Neural crest cell (in vitro differentiated cells): ENCODE measurements around the gene FAF2. TPM values are rescaled to one million over a fixed set of nuclear protein-coding genes. Genes with fewer than 3 reads are reported as not detected.

Experiments
- DNase-seq: peaks from one replicate; pipeline ENCODE4 v3.0.0; 2021; ENCODE audit warnings: low read depth, mixed read lengths, low spot score
- H3K27ac Mint-ChIP-seq: one replicate; pipeline ENCODE4 v1.8.0; 2021; ENCODE audit warnings: mild to moderate bottlenecking, mixed read lengths; ENCODE audit not compliant: unreplicated experiment
- H3K27me3 Mint-ChIP-seq: 2 replicates; pipeline ENCODE4 v1.8.0; 2021; ENCODE audit warnings: low read depth, mild to moderate bottlenecking, mixed read lengths
- H3K36me3 Mint-ChIP-seq: 2 replicates; pipeline ENCODE4 v1.8.0; 2021; ENCODE audit warnings: low read depth, mild to moderate bottlenecking, mixed read lengths
- H3K4me1 Mint-ChIP-seq: 2 replicates; pipeline ENCODE4 v1.8.0; 2021; ENCODE audit warnings: mixed read lengths
- H3K4me3 Mint-ChIP-seq: one replicate; pipeline ENCODE4 v1.8.0; 2021; ENCODE audit warnings: mild to moderate bottlenecking, mixed read lengths
- H3K9me3 Mint-ChIP-seq: 2 replicates; pipeline ENCODE4 v1.8.0; 2021; ENCODE audit warnings: mixed read lengths
- total RNA-seq: library from RNA; stranded (reverse); gene quantifications from 2 replicates; pipeline ENCODE4 v1.2.1, GENCODE V29; 2021
- TF ChIP-seq, protein P1 (sequence below): fragments of 200-600 bp; sonication (generic); conservative IDR thresholded peaks from 2 replicates; pipeline ENCODE4 v1.5.0; 2021; ENCODE audit warnings: antibody characterized with exemption, mild to moderate bottlenecking

FAF2 gene
- total RNA-seq, 1 donor from 2014 or later, result 50.3 TPM

DNA sequence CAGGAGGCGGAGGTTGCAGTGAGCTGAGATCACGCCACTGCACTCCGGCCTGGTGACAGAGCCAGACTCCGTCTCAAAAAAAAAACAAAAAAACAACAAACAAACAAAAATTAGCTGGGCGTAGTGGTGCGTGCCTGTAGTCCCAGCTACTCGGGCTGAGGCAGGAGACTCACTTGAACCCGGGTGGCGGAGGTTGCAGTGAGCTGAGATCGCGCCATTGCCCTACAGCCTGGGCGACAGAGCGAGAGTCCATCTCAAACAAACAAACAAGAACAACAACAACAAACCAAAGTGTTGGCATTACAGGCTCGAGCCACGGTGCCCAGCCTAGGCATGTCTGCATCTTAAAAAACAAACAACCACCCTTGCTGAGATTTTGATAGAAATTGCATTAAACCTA is 76.8 kb downstream of the FAF2 start:
- Mint-ChIP-seq H3K36me3 (peaks cover 3% of the 10 kb centered on the region), H3K27me3 (no peaks in the 10 kb centered on the region), H3K4me1 (no peaks in the 10 kb centered on the region), H3K27ac (no peak overlapping the region), H3K4me3 (no peak overlapping the region), H3K9me3 (no peaks in the 10 kb centered on the region)
- no peak for DNase-seq
- TF ChIP-seq, protein P1, sequence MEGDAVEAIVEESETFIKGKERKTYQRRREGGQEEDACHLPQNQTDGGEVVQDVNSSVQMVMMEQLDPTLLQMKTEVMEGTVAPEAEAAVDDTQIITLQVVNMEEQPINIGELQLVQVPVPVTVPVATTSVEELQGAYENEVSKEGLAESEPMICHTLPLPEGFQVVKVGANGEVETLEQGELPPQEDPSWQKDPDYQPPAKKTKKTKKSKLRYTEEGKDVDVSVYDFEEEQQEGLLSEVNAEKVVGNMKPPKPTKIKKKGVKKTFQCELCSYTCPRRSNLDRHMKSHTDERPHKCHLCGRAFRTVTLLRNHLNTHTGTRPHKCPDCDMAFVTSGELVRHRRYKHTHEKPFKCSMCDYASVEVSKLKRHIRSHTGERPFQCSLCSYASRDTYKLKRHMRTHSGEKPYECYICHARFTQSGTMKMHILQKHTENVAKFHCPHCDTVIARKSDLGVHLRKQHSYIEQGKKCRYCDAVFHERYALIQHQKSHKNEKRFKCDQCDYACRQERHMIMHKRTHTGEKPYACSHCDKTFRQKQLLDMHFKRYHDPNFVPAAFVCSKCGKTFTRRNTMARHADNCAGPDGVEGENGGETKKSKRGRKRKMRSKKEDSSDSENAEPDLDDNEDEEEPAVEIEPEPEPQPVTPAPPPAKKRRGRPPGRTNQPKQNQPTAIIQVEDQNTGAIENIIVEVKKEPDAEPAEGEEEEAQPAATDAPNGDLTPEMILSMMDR, result no peak

DNA sequence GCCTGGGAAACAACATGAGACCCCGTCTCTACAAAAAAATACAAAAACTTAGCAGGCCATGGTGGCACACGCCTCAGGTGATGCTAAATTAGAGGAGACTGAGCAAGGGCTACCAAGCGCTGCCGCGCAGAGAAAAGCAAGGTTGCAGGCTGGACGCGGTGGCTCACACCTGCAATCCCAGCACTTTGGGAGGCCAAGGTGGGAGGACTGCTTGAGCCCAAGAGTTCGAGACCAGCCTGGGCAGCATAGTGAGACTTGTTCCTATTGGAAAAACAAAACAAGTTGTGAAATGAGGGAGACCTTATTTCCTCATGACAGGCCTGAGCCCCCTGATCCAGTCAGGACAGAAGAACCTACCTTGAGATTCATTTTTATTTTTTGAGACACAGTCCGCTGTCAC is 77.5 kb downstream of the FAF2 start:
- no peaks in the 10 kb centered on the region for H3K27me3 Mint-ChIP-seq
- no peak for DNase-seq
- no peak overlapping the region for H3K4me3 Mint-ChIP-seq
- no peak overlapping the region for H3K27ac Mint-ChIP-seq
- TF ChIP-seq, protein P1, result no peak
- no peaks in the 10 kb centered on the region for H3K4me1 Mint-ChIP-seq
- no peaks in the 10 kb centered on the region for H3K9me3 Mint-ChIP-seq
- H3K36me3 Mint-ChIP-seq, result peaks cover 3% of the 10 kb centered on the region

DNA sequence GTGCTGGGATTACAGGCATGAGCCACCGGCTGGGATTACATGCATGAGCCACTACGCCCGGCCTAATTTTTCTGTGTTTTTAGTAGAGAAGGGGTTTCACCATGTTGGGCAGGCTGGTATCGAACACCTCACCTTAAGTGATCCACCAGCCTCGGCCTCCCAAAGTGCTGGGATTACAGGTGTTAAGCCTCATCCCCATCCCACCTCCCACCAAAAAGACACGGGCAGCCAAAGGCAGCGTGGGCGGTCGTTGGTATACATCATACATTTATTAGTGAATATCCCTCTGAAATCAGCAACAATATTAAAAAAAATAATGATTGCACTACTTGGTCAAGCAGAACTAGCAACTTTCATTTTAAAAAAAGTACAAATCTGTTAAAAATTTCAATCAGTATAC is 78.3 kb downstream of the FAF2 start:
- peak overlapping the region; percentile 62 for H3K27ac Mint-ChIP-seq
- TF ChIP-seq, protein P1, result no peak
- no peaks in the 10 kb centered on the region for H3K27me3 Mint-ChIP-seq
- no peak overlapping the region for H3K4me3 Mint-ChIP-seq
- peaks cover 3% of the 10 kb centered on the region for H3K36me3 Mint-ChIP-seq
- H3K4me1 Mint-ChIP-seq, result no peaks in the 10 kb centered on the region
- no peak for DNase-seq
- no peaks in the 10 kb centered on the region for H3K9me3 Mint-ChIP-seq

DNA sequence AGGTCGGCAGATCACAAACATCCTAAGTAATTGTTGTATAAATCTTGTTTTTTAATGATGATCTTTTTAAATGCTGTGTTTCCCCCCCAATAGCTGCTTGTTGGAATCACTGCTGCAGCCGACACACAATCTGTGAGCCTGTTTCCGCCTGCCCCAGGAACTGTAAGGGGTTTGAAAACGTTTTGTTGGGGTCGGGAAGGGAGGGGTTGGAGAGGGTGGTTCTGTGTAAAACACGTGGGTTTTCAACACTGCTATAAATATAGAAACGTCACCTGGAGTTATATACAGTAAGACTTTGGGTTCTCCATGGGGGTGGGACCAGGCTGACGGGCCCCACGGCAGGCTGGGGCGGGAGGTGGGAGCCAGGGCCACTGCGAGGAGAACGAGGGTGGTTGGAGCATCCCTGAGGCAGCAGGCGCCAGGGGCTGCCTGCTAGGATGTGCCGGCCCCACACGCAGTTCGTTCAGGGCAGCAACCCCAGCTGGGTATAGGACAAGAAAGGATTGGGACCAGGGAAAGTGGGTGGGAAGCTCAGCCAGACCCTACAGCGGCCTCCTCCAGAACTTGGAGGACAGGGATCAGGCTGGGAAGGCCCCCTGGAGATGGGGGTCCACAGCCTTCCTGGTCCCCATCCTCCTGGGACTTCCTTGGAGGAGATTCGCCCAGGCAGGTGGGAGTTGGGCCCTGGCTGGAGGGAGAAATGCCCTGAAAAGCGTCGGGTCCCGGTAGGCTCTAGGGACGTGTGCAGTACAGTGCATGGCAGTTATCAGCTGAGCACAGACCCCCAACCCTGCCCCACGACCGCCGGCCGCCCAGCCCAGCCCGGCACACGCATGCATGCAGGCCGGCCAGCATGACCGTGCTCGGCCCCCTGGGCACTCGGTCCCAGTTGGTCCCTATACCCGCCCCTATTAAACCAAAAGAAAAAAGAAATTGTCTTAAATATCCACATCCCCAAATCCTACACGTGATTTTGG is 79.3 kb downstream of the FAF2 start:
- TF ChIP-seq, protein P1, result no peak
- H3K27ac Mint-ChIP-seq, result no peak overlapping the region
- DNase-seq, result no peak
- no peaks in the 10 kb centered on the region for H3K9me3 Mint-ChIP-seq
- H3K4me1 Mint-ChIP-seq, result no peaks in the 10 kb centered on the region
- H3K27me3 Mint-ChIP-seq, result no peaks in the 10 kb centered on the region
- H3K36me3 Mint-ChIP-seq, result peaks cover 3% of the 10 kb centered on the region
- no peak overlapping the region for H3K4me3 Mint-ChIP-seq

DNA sequence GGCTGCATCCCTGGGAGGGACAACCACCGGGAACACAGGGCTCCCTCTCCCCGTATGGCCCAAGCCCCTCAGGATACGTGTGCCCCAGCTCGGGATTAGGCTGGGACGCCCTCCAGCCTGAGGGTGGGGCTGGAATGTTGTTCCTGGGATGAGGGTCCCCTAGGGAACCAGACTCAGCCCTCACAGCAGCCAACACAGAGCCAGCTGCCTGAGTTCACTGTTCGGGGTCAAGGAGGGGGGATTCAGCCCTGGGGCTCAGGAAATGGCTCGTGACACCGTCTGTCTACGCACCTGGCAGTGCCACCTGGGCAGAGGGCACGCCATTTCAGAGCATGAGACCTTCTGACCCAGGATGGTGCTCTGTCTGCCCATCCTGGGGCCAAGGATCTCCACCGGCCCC is 80.1 kb downstream of the FAF2 start:
- no peak for DNase-seq
- peaks cover 2% of the 10 kb centered on the region for H3K4me1 Mint-ChIP-seq
- H3K27ac Mint-ChIP-seq, result no peak overlapping the region
- no peak overlapping the region for H3K4me3 Mint-ChIP-seq
- H3K36me3 Mint-ChIP-seq, result peaks cover 3% of the 10 kb centered on the region
- no peaks in the 10 kb centered on the region for H3K9me3 Mint-ChIP-seq
- TF ChIP-seq, protein P1, result no peak
- no peaks in the 10 kb centered on the region for H3K27me3 Mint-ChIP-seq
